Measurements from ENCODE around the gene ATP6V1G1. TPM values are rescaled to one million over a fixed set of nuclear protein-coding genes. Genes with fewer than 3 reads are reported as not detected.
A peak's percentile ranks its signal among the peaks of the same experiment; 100 is the strongest.

Gene ATP6V1G1
- total RNA-seq, 1 experiment from 2014 or later, result 119 TPM

GRCh38 chr9:114590328-114590727 is 2.8 kb downstream of the ATP6V1G1 start:
- Histone ChIP-seq H4K5ac (ENCODE audit: insufficient read length, low read depth, low read length) (no peak overlapping the region), H3K9ac (ENCODE audit: extremely low read depth, insufficient read length, low read length) (no peak overlapping the region), H2BK15ac (ENCODE audit: low read depth, low read length) (no peak overlapping the region), H3K4ac (ENCODE audit: low read depth, low read length) (no peak overlapping the region), H3K9me3 (ENCODE audit: control insufficient read depth, low read depth, low read length) (no peaks in the 10 kb centered on the region), H4K8ac (replicated peaks; ENCODE audit: insufficient read length, low read depth, low read length) (no peak overlapping the region), H3K4me1 (ENCODE audit: insufficient read depth, low read length) (peaks cover 3% of the 10 kb centered on the region; the same call in 1 of the 2 replicates), H3K4me2 (ENCODE audit: insufficient read depth, insufficient read length, low read length) (no peak overlapping the region), H3K14ac (ENCODE audit: insufficient read depth, low read length) (no peak overlapping the region), H3K23me2 (ENCODE audit: insufficient read length, low read depth, low read length, poor library complexity, severe bottlenecking) (peaks cover 13% of the 10 kb centered on the region), H3K79me2 (ENCODE audit: insufficient read depth, low read length) (peaks cover 47% of the 10 kb centered on the region), H3K27me3 (ENCODE audit: insufficient read depth, low read length) (no peaks in the 10 kb centered on the region), H2BK12ac (ENCODE audit: insufficient read length, low read depth, low read length) (no peak overlapping the region), H3T11ph (ENCODE audit: low read length) (no peak overlapping the region), H3K79me1 (ENCODE audit: insufficient read depth, low read depth, low read length, poor library complexity, severe bottlenecking) (peaks cover 9% of the 10 kb centered on the region), H2BK5ac (ENCODE audit: insufficient read length, low read length) (no peak overlapping the region), H2AK5ac (ENCODE audit: insufficient read length, low read length) (no peak overlapping the region), H2BK20ac (ENCODE audit: low read depth, low read length, poor library complexity, severe bottlenecking) (no peak overlapping the region), H3K56ac (ENCODE audit: insufficient read length, low read depth, low read length) (no peak overlapping the region), H4K20me1 (ENCODE audit: control insufficient read depth, insufficient read depth, insufficient read length) (peaks cover 3% of the 10 kb centered on the region), H3K18ac (ENCODE audit: insufficient read length, low read depth, low read length) (no peak overlapping the region), H2AFZ (ENCODE audit: low read length) (no peak overlapping the region), H4K91ac (ENCODE audit: insufficient read length, low read depth, low read length) (no peak overlapping the region), H3K23ac (ENCODE audit: insufficient read length, low read depth, low read length) (no peak overlapping the region), H3K27ac (ENCODE audit: insufficient read length, low read depth, low read length) (no peak overlapping the region), H2BK120ac (ENCODE audit: low read depth, low read length, poor library complexity, severe bottlenecking) (no peak overlapping the region)
- Mint-ChIP-seq H3K4me3 (peak overlapping the region in 1 of 2 experiments; percentile 51; a peak in 3 of 5 replicates), H3K27ac (peak overlapping the region in 2 of 3 experiments; percentile 44 to 72; a peak in 2 of 7 replicates), H3K27me3 (ENCODE audit: low read depth) (no peaks in the 10 kb centered on the region), H3K9me3 (peaks cover 2 to 3% of the 10 kb centered on the region in 2 experiments; a peak in 1 of 5 replicates), H3K4me1 (peaks cover 24 to 31% of the 10 kb centered on the region in 2 experiments), H3K36me3 (ENCODE audit: insufficient read depth in 1 of 3, low read depth in 3 of 3) (peaks cover 36 to 48% (median 44%) of the 10 kb centered on the region in 3 experiments)
- WGBS (ENCODE audit: extremely low coverage, insufficient read length, low lambda C conversion rate), result no CpG with 5 or more reads among the region's 6 CpGs
- DNase-seq, result no peak
- TF ChIP-seq CTCF (conservative IDR thresholded peaks at IDR 0.05), result no peak
